ENCODE results near the gene CCDC27.

CCDC27 gene

GRCh38 chr1:3752400-3752945 lies at the start of gene CCDC27:
Gene CCDC27, plus strand, starts transcription at chr1:3752450. Its CDS starts 32 bp downstream, at chr1:3752482.
- no peaks in the 10 kb centered on the region for H3K4me1 ChIP-seq (ENCODE audit: control insufficient read depth, insufficient read depth, low read length)
- no peak within 1 kb of the TSS for H3K4me3 ChIP-seq (ENCODE audit: low read depth, low read length)
- no peak within 1 kb of the TSS for H3K9ac ChIP-seq (ENCODE audit: low read length)
- peaks cover 24% of the 10 kb centered on the region for H3K27me3 ChIP-seq (ENCODE audit: control insufficient read depth, insufficient read depth, low read length)
- no peak within 1 kb of the TSS for H3K27ac ChIP-seq (ENCODE audit: low read depth, low read length)
- no peaks in the 10 kb centered on the region for H3K36me3 ChIP-seq (ENCODE audit: control insufficient read depth, insufficient read depth, low read length)
- H3K9me3 ChIP-seq (ENCODE audit: control insufficient read depth, insufficient read depth, low read depth, low read length) = no peaks in the 10 kb centered on the region

DNA sequence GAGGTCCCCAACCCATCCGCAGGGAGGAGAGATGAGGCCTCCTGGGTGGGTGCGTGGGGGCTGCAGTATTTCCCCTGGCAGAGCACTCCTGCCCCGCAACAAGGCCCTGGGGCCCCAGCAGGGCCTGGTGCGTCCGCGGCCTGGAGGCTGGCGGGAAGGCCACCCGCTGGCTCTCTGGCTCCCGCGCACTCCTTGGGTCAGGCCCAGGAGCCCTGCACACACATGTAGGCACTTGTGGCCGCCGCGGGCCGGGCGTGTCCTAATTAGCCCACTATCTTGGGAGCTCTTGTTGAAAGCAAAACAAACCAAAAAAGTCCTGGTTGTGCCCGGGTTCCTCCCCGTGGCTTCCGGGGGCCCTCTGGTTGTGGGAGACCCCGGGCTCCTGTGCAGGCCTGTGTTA lies 49.7 kb upstream of the CCDC27 start:
- H3K36me3 ChIP-seq (ENCODE audit: control insufficient read depth, insufficient read depth, low read length) = no peaks in the 10 kb centered on the region
- H3K4me1 ChIP-seq (ENCODE audit: control insufficient read depth, insufficient read depth, low read length) = peaks cover 7% of the 10 kb centered on the region
- H3K27me3 ChIP-seq (ENCODE audit: control insufficient read depth, insufficient read depth, low read length) = peaks cover 18% of the 10 kb centered on the region; the same call in 1 of the 2 replicates
- H3K9ac ChIP-seq (ENCODE audit: low read length) = no peak overlapping the region
- no peak overlapping the region for H3K4me3 ChIP-seq (ENCODE audit: low read depth, low read length)
- H3K9me3 ChIP-seq (ENCODE audit: control insufficient read depth, insufficient read depth, low read depth, low read length) = no peaks in the 10 kb centered on the region
- no peak overlapping the region for H3K27ac ChIP-seq (ENCODE audit: low read depth, low read length)

- Histone ChIP-seq H3K27me3 (ENCODE audit: control insufficient read depth, insufficient read depth, low read length) (peaks cover 24% of the 10 kb centered on the region; the same call in 1 of the 2 replicates), H3K4me3 (ENCODE audit: low read depth, low read length) (no peak overlapping the region), H3K9me3 (ENCODE audit: control insufficient read depth, insufficient read depth, low read depth, low read length) (no peaks in the 10 kb centered on the region), H3K36me3 (ENCODE audit: control insufficient read depth, insufficient read depth, low read length) (no peaks in the 10 kb centered on the region), H3K4me1 (ENCODE audit: control insufficient read depth, insufficient read depth, low read length) (peaks cover 13% of the 10 kb centered on the region), H3K27ac (ENCODE audit: low read depth, low read length) (no peak overlapping the region), H3K9ac (ENCODE audit: low read length) (no peak overlapping the region)
Observed at GRCh38 chr1:3702990-3703728, 49.1 kb upstream of the CCDC27 start.

DNA sequence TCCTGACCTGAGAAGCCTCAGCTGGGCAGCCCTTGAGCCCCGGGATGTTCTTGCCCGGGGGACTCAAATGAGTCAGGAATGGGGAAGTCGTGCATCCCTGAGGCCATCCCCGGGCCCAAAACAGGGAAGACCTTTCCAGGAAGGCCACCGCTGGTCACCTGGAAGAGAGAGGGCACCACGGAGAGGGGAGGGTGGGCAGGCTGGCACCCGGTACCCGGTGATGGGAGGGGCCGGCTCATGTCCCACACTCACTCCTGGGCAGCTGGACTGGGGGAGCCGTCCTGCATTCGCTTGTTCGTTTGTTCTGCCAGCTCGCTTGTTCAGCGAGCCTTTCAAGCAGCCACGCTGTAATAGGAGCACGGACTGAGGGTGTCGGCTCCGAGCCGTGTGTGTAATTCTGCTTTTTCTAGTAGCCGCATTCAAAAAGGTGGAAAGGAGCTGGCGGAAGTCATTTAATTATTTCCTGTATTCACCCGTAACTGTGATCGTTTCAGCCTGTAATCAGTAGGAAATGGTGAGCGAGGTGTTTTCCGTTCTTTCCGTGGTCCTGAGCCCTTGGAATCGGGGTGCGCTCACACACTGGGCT lies 48.4 kb upstream of the CCDC27 start:
- Histone ChIP-seq H3K4me3 (ENCODE audit: low read depth, low read length) (no peak overlapping the region), H3K4me1 (ENCODE audit: control insufficient read depth, insufficient read depth, low read length) (peaks cover 17% of the 10 kb centered on the region), H3K36me3 (ENCODE audit: control insufficient read depth, insufficient read depth, low read length) (no peaks in the 10 kb centered on the region), H3K9ac (ENCODE audit: low read length) (no peak overlapping the region), H3K27ac (ENCODE audit: low read depth, low read length) (no peak overlapping the region), H3K27me3 (ENCODE audit: control insufficient read depth, insufficient read depth, low read length) (peaks cover 29% of the 10 kb centered on the region; the same call in 1 of the 2 replicates), H3K9me3 (ENCODE audit: control insufficient read depth, insufficient read depth, low read depth, low read length) (no peaks in the 10 kb centered on the region)

DNA sequence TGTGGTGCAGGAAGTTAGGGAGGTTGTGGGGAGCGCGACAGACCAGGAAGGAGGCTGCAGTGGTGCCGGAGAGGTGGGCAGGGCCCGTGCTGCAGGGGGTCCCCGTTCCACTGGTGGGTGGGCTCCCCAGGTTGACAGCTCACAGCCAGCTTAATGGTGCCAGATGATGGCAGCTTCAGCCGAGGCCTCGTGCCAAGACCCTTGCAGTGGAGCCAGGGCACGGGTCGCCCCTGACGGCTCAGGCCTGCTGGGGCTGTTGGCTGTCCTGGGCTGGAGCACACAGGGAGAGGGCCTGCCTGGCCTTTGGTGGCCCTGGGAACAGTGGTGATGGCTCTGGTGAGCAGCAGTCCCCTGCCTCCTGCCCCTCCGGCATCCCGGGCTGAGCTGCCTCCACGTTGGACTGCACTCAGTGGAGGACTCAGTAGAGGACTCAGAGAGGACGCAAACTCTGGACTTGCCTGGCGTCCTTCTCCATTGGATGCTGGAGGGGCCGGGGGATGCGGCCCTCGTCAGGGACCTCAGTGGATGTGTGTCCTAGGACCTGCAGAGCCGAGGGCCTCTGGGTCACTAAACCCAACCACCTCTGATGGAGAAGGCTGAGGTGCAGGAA lies 46.8 kb upstream of the CCDC27 start:
- Histone ChIP-seq H3K4me1 (ENCODE audit: control insufficient read depth, insufficient read depth, low read length) (peaks cover 21% of the 10 kb centered on the region), H3K9me3 (ENCODE audit: control insufficient read depth, insufficient read depth, low read depth, low read length) (no peaks in the 10 kb centered on the region), H3K27me3 (ENCODE audit: control insufficient read depth, insufficient read depth, low read length) (peaks cover 28% of the 10 kb centered on the region; the same call in 1 of the 2 replicates)

DNA sequence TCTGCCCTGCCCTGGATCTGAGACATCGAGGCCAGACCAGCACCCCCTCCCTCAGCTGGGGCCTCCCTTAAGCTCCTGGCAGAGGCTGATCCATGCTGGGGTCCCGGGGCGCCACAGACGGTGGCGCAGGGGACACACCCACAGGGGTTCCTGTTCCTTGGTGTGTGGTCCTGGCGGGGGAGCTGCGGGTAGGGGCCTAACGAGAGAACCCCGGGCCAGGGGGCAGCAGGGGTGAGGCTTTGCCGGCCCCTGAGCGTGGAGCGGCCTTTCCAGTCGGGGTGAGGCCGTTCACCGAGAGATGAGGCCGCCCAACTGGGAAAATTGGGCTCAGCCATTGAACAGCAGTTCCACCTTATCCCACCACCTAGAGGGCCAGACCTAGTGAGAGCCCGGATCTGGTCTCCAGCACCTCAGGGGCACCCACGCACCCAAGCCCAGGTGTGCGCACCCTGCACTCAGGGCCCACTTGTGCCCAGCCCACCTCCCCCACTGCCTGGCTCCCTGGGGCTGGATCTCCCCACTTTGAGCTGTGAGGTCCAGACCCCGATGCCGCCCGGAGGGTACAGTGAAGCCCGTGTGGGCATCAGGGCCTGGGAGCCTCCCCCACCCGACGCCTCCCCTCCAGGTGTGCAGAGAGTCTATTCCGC lies 45.5 kb upstream of the CCDC27 start:
- Histone ChIP-seq H3K4me3 (ENCODE audit: low read depth, low read length) (no peak overlapping the region), H3K9ac (ENCODE audit: low read length) (no peak overlapping the region), H3K4me1 (ENCODE audit: control insufficient read depth, insufficient read depth, low read length) (peaks cover 21% of the 10 kb centered on the region), H3K36me3 (ENCODE audit: control insufficient read depth, insufficient read depth, low read length) (no peaks in the 10 kb centered on the region), H3K27me3 (ENCODE audit: control insufficient read depth, insufficient read depth, low read length) (peaks cover 35% of the 10 kb centered on the region; the same call in 1 of the 2 replicates), H3K27ac (ENCODE audit: low read depth, low read length) (no peak overlapping the region), H3K9me3 (ENCODE audit: control insufficient read depth, insufficient read depth, low read depth, low read length) (no peaks in the 10 kb centered on the region)

More for the DNA sequence above, 46.8 kb upstream of the CCDC27 start:
- no peaks in the 10 kb centered on the region for H3K36me3 ChIP-seq (ENCODE audit: control insufficient read depth, insufficient read depth, low read length)
- no peak overlapping the region for H3K9ac ChIP-seq (ENCODE audit: low read length)
- no peak overlapping the region for H3K27ac ChIP-seq (ENCODE audit: low read depth, low read length)
- no peak overlapping the region for H3K4me3 ChIP-seq (ENCODE audit: low read depth, low read length)

DNA sequence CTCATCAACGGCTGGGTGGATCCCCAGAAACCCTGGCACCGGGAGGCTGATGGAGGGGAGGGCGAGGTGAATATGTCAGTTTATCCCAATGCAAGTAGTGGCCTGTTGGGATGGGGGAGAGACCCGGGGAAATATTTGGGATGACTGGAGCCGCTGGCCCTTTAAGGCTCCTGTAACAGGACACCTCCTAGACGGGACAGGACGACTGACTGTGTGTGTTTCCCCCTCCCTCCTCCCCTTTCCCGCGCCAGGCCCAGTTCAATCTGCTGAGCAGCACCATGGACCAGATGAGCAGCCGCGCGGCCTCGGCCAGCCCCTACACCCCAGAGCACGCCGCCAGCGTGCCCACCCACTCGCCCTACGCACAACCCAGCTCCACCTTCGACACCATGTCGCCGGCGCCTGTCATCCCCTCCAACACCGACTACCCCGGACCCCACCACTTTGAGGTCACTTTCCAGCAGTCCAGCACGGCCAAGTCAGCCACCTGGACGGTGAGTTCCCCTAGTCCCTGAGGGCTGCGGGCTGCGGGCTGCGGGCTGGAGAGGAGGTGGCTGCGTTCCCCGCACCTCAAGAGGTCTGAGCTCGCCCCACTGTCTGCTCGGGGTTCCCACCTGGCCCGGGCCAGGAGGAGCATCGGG lies 44.8 kb upstream of the CCDC27 start:
- H3K27me3 ChIP-seq (ENCODE audit: control insufficient read depth, insufficient read depth, low read length) = peaks cover 41% of the 10 kb centered on the region; the same call in 1 of the 2 replicates
- H3K9ac ChIP-seq (ENCODE audit: low read length) = no peak overlapping the region
- H3K4me1 ChIP-seq (ENCODE audit: control insufficient read depth, insufficient read depth, low read length) = peaks cover 23% of the 10 kb centered on the region
- H3K9me3 ChIP-seq (ENCODE audit: control insufficient read depth, insufficient read depth, low read depth, low read length) = no peaks in the 10 kb centered on the region
- no peaks in the 10 kb centered on the region for H3K36me3 ChIP-seq (ENCODE audit: control insufficient read depth, insufficient read depth, low read length)
- H3K27ac ChIP-seq (ENCODE audit: low read depth, low read length) = no peak overlapping the region
- peak overlapping the region; percentile 25; the same call in 1 of the 2 replicates for H3K4me3 ChIP-seq (ENCODE audit: low read depth, low read length)

DNA sequence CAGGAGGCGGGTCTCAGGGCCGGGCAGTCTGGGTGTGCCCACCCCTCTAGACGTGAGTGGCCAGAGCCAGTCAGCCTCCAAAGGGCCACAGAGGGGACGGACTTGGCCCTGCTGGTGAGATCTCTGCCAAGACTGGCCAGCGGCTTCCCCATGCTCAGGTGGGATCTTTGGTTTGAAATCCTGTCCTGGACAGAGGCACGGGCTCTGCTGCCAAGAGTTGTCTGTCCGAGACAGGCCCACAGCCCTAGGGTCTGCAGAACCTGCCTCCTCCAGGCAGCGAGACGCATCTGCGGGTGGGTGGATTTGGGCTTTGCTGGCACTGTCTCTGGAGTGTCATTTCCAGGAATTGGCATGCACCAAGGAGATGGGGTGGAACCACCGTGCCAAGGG lies 44.3 kb upstream of the CCDC27 start:
- H3K27ac ChIP-seq (ENCODE audit: low read depth, low read length) = no peak overlapping the region
- no peaks in the 10 kb centered on the region for H3K36me3 ChIP-seq (ENCODE audit: control insufficient read depth, insufficient read depth, low read length)
- peaks cover 23% of the 10 kb centered on the region for H3K4me1 ChIP-seq (ENCODE audit: control insufficient read depth, insufficient read depth, low read length)
- no peak overlapping the region for H3K4me3 ChIP-seq (ENCODE audit: low read depth, low read length)
- peaks cover 41% of the 10 kb centered on the region; the same call in 1 of the 2 replicates for H3K27me3 ChIP-seq (ENCODE audit: control insufficient read depth, insufficient read depth, low read length)
- no peak overlapping the region for H3K9ac ChIP-seq (ENCODE audit: low read length)
- H3K9me3 ChIP-seq (ENCODE audit: control insufficient read depth, insufficient read depth, low read depth, low read length) = no peaks in the 10 kb centered on the region

GRCh38 chr1:3708791-3709190 lies 43.5 kb upstream of the CCDC27 start:
- Histone ChIP-seq H3K36me3 (ENCODE audit: control insufficient read depth, insufficient read depth, low read length) (no peaks in the 10 kb centered on the region), H3K4me3 (ENCODE audit: low read depth, low read length) (no peak overlapping the region), H3K9ac (ENCODE audit: low read length) (no peak overlapping the region), H3K27ac (ENCODE audit: low read depth, low read length) (no peak overlapping the region), H3K27me3 (ENCODE audit: control insufficient read depth, insufficient read depth, low read length) (peaks cover 41% of the 10 kb centered on the region; the same call in 1 of the 2 replicates), H3K4me1 (ENCODE audit: control insufficient read depth, insufficient read depth, low read length) (peaks cover 23% of the 10 kb centered on the region), H3K9me3 (ENCODE audit: control insufficient read depth, insufficient read depth, low read depth, low read length) (no peaks in the 10 kb centered on the region)

DNA sequence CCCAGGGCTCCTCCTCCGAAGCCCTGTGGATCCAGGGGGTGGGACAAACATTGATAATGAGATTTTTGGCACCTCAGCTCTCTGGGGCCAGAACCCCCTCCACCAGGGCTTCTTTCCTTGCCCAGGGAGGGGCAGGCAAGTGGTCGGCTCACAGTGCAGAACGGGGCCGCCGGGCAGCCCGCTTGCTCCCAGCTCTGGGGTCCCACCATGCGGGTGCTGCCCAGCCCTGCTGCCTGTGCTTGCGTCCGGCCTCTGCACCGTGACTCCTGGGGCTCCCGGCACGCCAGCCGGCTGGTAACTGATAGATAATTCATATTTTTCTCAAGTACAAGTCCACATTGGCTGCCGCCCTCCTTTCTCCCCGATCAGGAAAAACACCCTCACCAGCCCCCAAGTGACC lies 42.0 kb upstream of the CCDC27 start:
- H3K4me3 ChIP-seq (ENCODE audit: low read depth, low read length) = no peak overlapping the region
- peaks cover 23% of the 10 kb centered on the region for H3K4me1 ChIP-seq (ENCODE audit: control insufficient read depth, insufficient read depth, low read length)
- H3K27ac ChIP-seq (ENCODE audit: low read depth, low read length) = no peak overlapping the region
- H3K36me3 ChIP-seq (ENCODE audit: control insufficient read depth, insufficient read depth, low read length) = no peaks in the 10 kb centered on the region
- H3K9ac ChIP-seq (ENCODE audit: low read length) = no peak overlapping the region
- H3K9me3 ChIP-seq (ENCODE audit: control insufficient read depth, insufficient read depth, low read depth, low read length) = no peaks in the 10 kb centered on the region
- H3K27me3 ChIP-seq (ENCODE audit: control insufficient read depth, insufficient read depth, low read length) = peaks cover 41% of the 10 kb centered on the region; the same call in 1 of the 2 replicates
